GM18498 (cell line): ENCODE measurements around the gene FRMD4A.
"Not testable (repeated sequence)": the region's sequence is repeated elsewhere in the genome, so short reads cannot be mapped to it uniquely, and the experiment has no call there.

Experiments
- ATAC-seq: cut with Tn5 transposase; IDR thresholded peaks from one replicate; pipeline ENCODE4 v1.9.1; 2021; ENCODE audit warnings: mild to moderate bottlenecking, moderate library complexity; ENCODE audit not compliant: unreplicated experiment

The FRMD4A gene

GRCh38 chr10:13716081-13717071 lies 614.3 kb downstream of the FRMD4A start:
- ATAC-seq: no peak

- ATAC-seq: not testable (repeated sequence)
Observed at GRCh38 chr10:13715596-13715995, 615.1 kb downstream of the FRMD4A start.

- no peak for ATAC-seq
Observed at GRCh38 chr10:13715100-13715499, 615.6 kb downstream of the FRMD4A start.

- peak; percentile 78 for ATAC-seq
Observed at GRCh38 chr10:13712837-13713581, 617.7 kb downstream of the FRMD4A start.

- ATAC-seq: no peak
Observed at GRCh38 chr10:13712476-13712836, 618.3 kb downstream of the FRMD4A start.

- no peak for ATAC-seq
Observed at GRCh38 chr10:13711291-13711690, 619.4 kb downstream of the FRMD4A start.

- no peak for ATAC-seq
Observed at GRCh38 chr10:13709931-13710650, 620.6 kb downstream of the FRMD4A start.

GRCh38 chr10:13708256-13708990 lies 622.3 kb downstream of the FRMD4A start:
- ATAC-seq: no peak

GRCh38 chr10:13707156-13707881 lies 623.4 kb downstream of the FRMD4A start:
- ATAC-seq: peak; percentile 53

- no peak for ATAC-seq
Observed at GRCh38 chr10:13706604-13707003, 624.1 kb downstream of the FRMD4A start.

- no peak for ATAC-seq
Observed at GRCh38 chr10:13706175-13706574, 624.5 kb downstream of the FRMD4A start.

GRCh38 chr10:13705526-13706174 lies 625.1 kb downstream of the FRMD4A start:
- ATAC-seq: no peak

GRCh38 chr10:13704964-13705363 lies 625.8 kb downstream of the FRMD4A start:
- no peak for ATAC-seq

- no peak for ATAC-seq
Observed at GRCh38 chr10:13703997-13704536, 626.7 kb downstream of the FRMD4A start.

- ATAC-seq: no peak
Observed at GRCh38 chr10:13703101-13703818, 627.5 kb downstream of the FRMD4A start.

- no peak for ATAC-seq
Observed at GRCh38 chr10:13701157-13701919, 629.4 kb downstream of the FRMD4A start.

GRCh38 chr10:13700473-13701144 lies 630.1 kb downstream of the FRMD4A start:
- no peak for ATAC-seq
